ENCODE results near the gene TRAK1. TPM values are rescaled to one million over a fixed set of nuclear protein-coding genes. Genes with fewer than 3 reads are reported as not detected.

Gene TRAK1
- total RNA-seq, 1 experiment from 2014 or later = 46.8 TPM

- BruUV-seq (replicated peaks) = no TSS peak
- Histone ChIP-seq H2AFZ (no peak overlapping the region), H3K79me2 (ENCODE audit: low read depth) (no peaks in the 10 kb centered on the region), H3K36me3 (ENCODE audit: low read depth) (no peaks in the 10 kb centered on the region), H3K4me1 (replicated peaks; ENCODE audit: insufficient read depth) (no peaks in the 10 kb centered on the region; the same call in 1 of the 2 replicates), H4K20me1 (ENCODE audit: insufficient read depth) (no peaks in the 10 kb centered on the region), H3K9me3 (ENCODE audit: insufficient read depth, low read depth) (no peaks in the 10 kb centered on the region), H3K9me2 (ENCODE audit: insufficient read depth) (no peaks in the 10 kb centered on the region), H3K27me3 (ENCODE audit: insufficient read depth, low read depth) (no peaks in the 10 kb centered on the region), H3K27ac (no peak overlapping the region), H3K4me2 (no peak overlapping the region), H3F3A (ENCODE audit: insufficient read depth, low read depth) (no peaks in the 10 kb centered on the region), H3K4me3 (no peak overlapping the region)
- intact Hi-C loops (cut with micrococcal nuclease; ENCODE audit: unreplicated experiment) = loop anchor here (2.0 to 10.0 kb wide), 3 partner anchors 85 to 1773 kb away; no protein-coding TSS in a partner anchor
- TF ChIP-seq, protein P1, sequence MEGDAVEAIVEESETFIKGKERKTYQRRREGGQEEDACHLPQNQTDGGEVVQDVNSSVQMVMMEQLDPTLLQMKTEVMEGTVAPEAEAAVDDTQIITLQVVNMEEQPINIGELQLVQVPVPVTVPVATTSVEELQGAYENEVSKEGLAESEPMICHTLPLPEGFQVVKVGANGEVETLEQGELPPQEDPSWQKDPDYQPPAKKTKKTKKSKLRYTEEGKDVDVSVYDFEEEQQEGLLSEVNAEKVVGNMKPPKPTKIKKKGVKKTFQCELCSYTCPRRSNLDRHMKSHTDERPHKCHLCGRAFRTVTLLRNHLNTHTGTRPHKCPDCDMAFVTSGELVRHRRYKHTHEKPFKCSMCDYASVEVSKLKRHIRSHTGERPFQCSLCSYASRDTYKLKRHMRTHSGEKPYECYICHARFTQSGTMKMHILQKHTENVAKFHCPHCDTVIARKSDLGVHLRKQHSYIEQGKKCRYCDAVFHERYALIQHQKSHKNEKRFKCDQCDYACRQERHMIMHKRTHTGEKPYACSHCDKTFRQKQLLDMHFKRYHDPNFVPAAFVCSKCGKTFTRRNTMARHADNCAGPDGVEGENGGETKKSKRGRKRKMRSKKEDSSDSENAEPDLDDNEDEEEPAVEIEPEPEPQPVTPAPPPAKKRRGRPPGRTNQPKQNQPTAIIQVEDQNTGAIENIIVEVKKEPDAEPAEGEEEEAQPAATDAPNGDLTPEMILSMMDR (conservative IDR thresholded peaks at IDR 0.05) = no peak
- TF ChIP-seq EZH2 (IDR thresholded peaks at IDR 0.05; ENCODE audit: low read depth) = no peak
- ChIA-PET POLR2A (ENCODE audit: unreplicated experiment) (no interaction called here), CTCF (interaction anchor here (1.6 kb wide), 1 partner anchor 198 kb away, joined by 7 read pairs; no protein-coding TSS in a partner anchor)
- DNase-seq = no peak
Observed at GRCh38 chr3:42098171-42098570, 7.0 kb downstream of the TRAK1 start.

DNA sequence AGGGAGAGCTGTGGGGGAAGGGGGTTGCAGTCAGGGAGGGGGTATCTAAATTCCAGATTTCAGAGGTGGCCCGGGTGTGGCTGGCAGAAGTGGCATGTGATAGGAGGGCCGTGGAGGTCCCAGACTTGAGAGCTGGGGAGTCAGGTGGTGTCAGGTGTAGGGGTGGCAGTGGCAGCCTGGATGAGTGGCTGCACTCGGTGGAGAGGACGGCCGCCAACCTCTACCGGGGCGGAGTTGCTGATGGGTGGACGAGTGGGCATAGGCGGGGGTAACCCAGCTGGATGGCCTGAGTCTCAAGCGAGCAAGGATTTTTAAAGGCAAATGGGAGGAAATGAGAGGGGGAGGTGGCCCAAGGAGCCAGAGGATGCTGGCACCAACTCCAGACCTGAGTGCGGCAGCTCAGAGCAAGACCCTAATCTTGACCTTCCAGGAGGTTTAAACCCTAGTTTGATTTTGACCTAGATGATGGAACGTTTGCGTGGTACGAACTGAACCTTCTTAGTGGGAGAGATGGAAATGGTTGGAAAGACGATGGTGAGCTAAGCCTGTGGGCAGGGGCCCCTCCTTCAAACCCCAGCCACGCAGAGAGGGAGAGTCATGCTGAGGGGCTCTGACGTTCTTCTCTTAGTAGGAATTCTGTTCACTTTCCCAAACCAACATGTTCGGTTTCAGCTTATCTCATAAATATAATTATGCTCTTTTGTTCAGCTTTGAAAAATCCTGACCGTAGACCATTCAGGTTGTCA lies 8.0 kb downstream of the TRAK1 start:
- ChIA-PET POLR2A (ENCODE audit: unreplicated experiment) (interaction anchor here (0.6 kb wide), 1 partner anchor 19 kb away, joined by 11 read pairs; no protein-coding TSS in a partner anchor), CTCF (interaction anchor here (0.7 to 1.6 kb wide), 3 partner anchors 19 to 201 kb away, joined by 3 to 7 read pairs (median 5); no protein-coding TSS in a partner anchor)
- intact Hi-C loops (cut with micrococcal nuclease; ENCODE audit: unreplicated experiment) = loop anchor here (1.0 to 10.0 kb wide), 4 partner anchors 86 to 1774 kb away; no protein-coding TSS in a partner anchor
- H3K27ac ChIP-seq = no peak overlapping the region
- H3F3A ChIP-seq (ENCODE audit: insufficient read depth, low read depth) = no peaks in the 10 kb centered on the region
- no peaks in the 10 kb centered on the region for H3K36me3 ChIP-seq (ENCODE audit: low read depth)
- H3K9me3 ChIP-seq (ENCODE audit: insufficient read depth, low read depth) = no peaks in the 10 kb centered on the region
- H3K9me2 ChIP-seq (ENCODE audit: insufficient read depth) = no peaks in the 10 kb centered on the region
- TF ChIP-seq EZH2 (IDR thresholded peaks at IDR 0.05; ENCODE audit: low read depth) = no peak
- H3K4me2 ChIP-seq = no peak overlapping the region
- no peak overlapping the region for H2AFZ ChIP-seq
- H3K4me3 ChIP-seq = no peak overlapping the region
- no peak for DNase-seq
- no peaks in the 10 kb centered on the region for H3K79me2 ChIP-seq (ENCODE audit: low read depth)
- H3K27me3 ChIP-seq (ENCODE audit: insufficient read depth, low read depth) = no peaks in the 10 kb centered on the region
- BruUV-seq (replicated peaks) = no TSS peak
- no peaks in the 10 kb centered on the region; the same call in 1 of the 2 replicates for H3K4me1 ChIP-seq (replicated peaks; ENCODE audit: insufficient read depth)
- no peaks in the 10 kb centered on the region for H4K20me1 ChIP-seq (ENCODE audit: insufficient read depth)

DNA sequence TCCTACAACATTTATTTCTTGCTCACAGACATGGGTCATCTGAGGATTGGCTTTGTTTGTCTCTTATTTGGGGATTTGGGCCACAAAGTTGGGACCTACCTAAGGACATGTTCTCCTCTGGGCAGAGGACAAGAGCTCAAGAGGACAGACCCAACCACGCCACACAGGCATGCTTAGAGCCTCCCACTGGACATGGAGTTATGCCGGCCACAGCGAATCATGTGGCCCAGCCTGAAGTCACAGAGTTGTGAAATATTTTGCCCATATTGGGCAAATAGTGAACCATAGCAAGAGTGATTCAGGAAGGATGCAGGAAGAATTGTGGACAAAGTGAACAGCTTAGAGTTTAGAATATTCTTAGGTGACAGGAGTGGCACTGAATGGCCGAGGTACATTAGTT lies 9.9 kb downstream of the TRAK1 start:
- CTCF ChIA-PET = interaction anchor here (1.8 kb wide), 1 partner anchor 206 kb away, joined by 3 read pairs; no protein-coding TSS in a partner anchor

More for the DNA sequence above, 9.9 kb downstream of the TRAK1 start:
- H3K9me3 ChIP-seq (ENCODE audit: insufficient read depth, low read depth) = no peaks in the 10 kb centered on the region
- BruUV-seq (replicated peaks) = no TSS peak
- intact Hi-C loops (cut with micrococcal nuclease; ENCODE audit: unreplicated experiment) = no loop called here
- no peak overlapping the region for H3K27ac ChIP-seq
- no peaks in the 10 kb centered on the region for H3K79me2 ChIP-seq (ENCODE audit: low read depth)
- DNase-seq = no peak
- POLR2A ChIA-PET (ENCODE audit: unreplicated experiment) = no interaction called here
- H3K9me2 ChIP-seq (ENCODE audit: insufficient read depth) = no peaks in the 10 kb centered on the region
- no peak overlapping the region for H3K4me2 ChIP-seq
- H2AFZ ChIP-seq = no peak overlapping the region
- no peaks in the 10 kb centered on the region for H3K36me3 ChIP-seq (ENCODE audit: low read depth)
- no peaks in the 10 kb centered on the region; the same call in 1 of the 2 replicates for H3K4me1 ChIP-seq (replicated peaks; ENCODE audit: insufficient read depth)
- no peaks in the 10 kb centered on the region for H3F3A ChIP-seq (ENCODE audit: insufficient read depth, low read depth)
- TF ChIP-seq, protein P1 (conservative IDR thresholded peaks at IDR 0.05) = no peak
- TF ChIP-seq EZH2 (IDR thresholded peaks at IDR 0.05; ENCODE audit: low read depth) = no peak
- H3K27me3 ChIP-seq (ENCODE audit: insufficient read depth, low read depth) = no peaks in the 10 kb centered on the region
- H3K4me3 ChIP-seq = no peak overlapping the region
- H4K20me1 ChIP-seq (ENCODE audit: insufficient read depth) = no peaks in the 10 kb centered on the region
